Vagina (tissue), 2 donors: ENCODE data around the gene PTCH2.

ENCODE experiments used
- CTCF ChIP-seq, 3 experiments: fragments of 450-650 bp in 2 of 3; fragments of 200-600 bp in 1 of 3; sonication (generic) in 1 of 3; IDR thresholded peaks; one replicate each; pipeline ENCODE4 v1.5.1; 2017 to 2019; ENCODE audit warnings: antibody characterized with exemption in 3 of 3, mild to moderate bottlenecking in 2 of 3, moderate library complexity in 2 of 3
- POLR2A ChIP-seq, 2 donors: fragments of 450-650 bp; IDR thresholded peaks; one replicate each; pipeline ENCODE4 v1.6.1; 2017; ENCODE audit warnings: antibody characterized with exemption in 2 of 2, mild to moderate bottlenecking in 2 of 2, moderate library complexity in 2 of 2
- POLR2AphosphoS5 ChIP-seq, 2 donors: sonication (generic); formaldehyde crosslinking; IDR thresholded peaks; one replicate each; pipeline ENCODE4 v1.9.0; 2017; ENCODE audit warnings: antibody characterized with exemption in 2 of 2, mild to moderate bottlenecking in 2 of 2, low read depth in 1 of 2; ENCODE audit not compliant: insufficient read depth in 1 of 2

GRCh38 chr1:44842862-44843655, at the start of gene PTCH2:
- TF ChIP-seq POLR2A (IDR thresholded peaks at IDR 0.05) (no peak), CTCF (IDR thresholded peaks at IDR 0.05) (no peak), POLR2AphosphoS5 (IDR thresholded peaks at IDR 0.05; ENCODE audit: insufficient read depth in 1 of 2, low read depth in 1 of 2) (peak in 1 of 2 donors; percentile 57)
